ENCODE measurements around the gene IQSEC1.

IQSEC1 gene

DNA sequence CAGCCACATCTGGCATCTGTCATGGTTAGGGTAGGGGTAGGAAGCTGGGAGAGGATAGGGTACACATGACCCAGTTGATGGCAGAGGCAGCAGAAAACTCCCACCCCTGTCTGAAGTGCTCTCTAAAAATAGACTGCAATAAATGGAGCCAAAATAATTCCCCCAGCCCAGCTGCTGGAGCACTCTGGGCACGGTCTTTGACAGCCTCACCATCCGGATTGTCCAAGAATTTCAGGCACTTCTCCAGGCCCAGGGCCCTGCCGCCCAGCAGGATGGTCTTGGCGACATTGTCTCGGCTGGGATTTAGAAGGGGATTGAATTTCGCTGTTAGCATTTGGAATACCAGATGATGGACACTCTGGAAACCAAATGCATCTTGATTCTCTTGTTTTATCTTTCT is 103.7 kb downstream of the IQSEC1 start:
- DNase-seq (ENCODE audit: low read depth, low spot score): no peak

DNA sequence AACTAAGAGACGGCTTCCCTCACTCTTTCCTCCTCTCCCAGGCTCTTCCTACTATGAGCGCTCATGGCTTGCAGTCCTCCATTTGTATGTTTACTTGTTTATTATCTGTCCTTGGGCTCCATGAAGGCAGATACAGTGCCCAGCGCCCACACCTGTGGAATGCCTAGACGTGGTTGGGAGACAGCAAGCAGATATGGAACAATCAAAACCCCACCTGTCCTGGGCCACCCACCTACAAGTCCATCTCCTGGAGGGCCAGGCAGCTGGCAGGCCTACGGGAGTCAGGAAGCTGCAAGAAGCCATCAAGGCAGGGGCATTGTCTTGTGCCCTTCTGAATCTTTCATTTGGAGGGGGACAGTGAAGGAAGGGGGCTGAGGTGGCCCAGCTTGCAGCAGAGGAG is 104.7 kb downstream of the IQSEC1 start:
- no peak for DNase-seq (ENCODE audit: low read depth, low spot score)

DNA sequence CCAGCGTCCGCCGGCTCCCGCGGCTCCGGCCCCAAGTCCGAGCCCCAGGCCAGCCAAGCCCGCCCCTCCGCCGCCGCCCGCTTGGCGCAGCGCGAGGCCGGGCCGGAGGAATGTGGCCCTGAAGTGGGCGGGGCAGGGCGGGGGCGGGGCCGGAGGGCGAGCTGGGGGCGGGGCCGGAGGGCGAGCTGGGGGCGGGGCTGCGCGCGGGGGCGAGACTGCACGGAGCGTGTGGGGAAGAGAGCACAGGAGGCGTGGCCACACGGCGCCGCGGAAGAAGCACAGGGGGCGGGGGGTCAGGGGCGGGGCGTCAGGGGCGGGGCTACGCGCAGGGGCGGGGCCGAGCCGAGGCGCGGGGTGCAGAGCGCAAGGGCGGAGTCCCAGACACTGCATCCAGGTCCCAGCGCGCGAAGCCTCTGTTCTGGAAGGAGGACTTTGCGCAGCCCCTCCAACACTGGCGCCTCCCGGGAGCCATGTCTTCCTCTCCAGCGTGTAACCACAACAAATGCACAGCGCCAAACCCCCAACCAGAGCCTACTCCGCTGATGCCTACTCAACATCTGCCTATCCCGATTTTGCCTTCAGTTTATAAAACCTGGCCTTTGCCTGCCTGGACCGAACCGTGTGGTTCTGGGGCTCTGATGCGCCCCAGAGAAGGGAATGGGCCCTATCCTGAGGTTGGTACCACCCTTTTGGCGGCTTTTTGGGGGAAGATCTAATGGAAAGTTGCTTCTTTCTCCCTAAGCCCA is 105.5 kb downstream of the IQSEC1 start:
- DNase-seq (ENCODE audit: low read depth, low spot score): peak; percentile 71

GRCh38 chr3:12966847-12967605 is 106.2 kb downstream of the IQSEC1 start:
- no peak for DNase-seq (ENCODE audit: low read depth, low spot score)

- DNase-seq (ENCODE audit: low read depth, low spot score): no peak
These were observed 107.0 kb downstream of the IQSEC1 start for GRCh38 chr3:12965999-12966846.

- no peak for DNase-seq (ENCODE audit: low read depth, low spot score)
These were observed 108.3 kb downstream of the IQSEC1 start for GRCh38 chr3:12964711-12965612.

GRCh38 chr3:12963922-12964701 is 109.1 kb downstream of the IQSEC1 start:
- DNase-seq (ENCODE audit: low read depth, low spot score): no peak

- no peak for DNase-seq (ENCODE audit: low read depth, low spot score)
These were observed 109.9 kb downstream of the IQSEC1 start for GRCh38 chr3:12963231-12963896.

GRCh38 chr3:12962292-12962691 is 110.9 kb downstream of the IQSEC1 start:
- DNase-seq (ENCODE audit: low read depth, low spot score): no peak

DNA sequence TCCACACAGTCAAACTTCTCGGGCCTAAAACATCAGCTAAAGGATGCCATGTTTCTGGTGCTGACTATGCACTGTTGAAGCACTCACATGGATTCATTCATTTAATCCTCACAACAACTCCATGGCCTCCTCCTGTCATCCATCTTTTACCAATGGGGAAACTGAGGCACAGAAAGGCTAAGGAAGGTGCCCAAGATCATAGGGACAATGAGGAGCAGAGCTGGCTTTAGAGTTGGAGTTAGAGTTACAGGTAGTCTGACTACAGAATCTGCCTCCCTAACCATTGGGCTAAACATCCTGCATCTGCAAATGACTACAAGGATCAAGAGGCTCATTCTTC is 111.6 kb downstream of the IQSEC1 start:
- DNase-seq (ENCODE audit: low read depth, low spot score): no peak

GRCh38 chr3:12961007-12961696 is 112.1 kb downstream of the IQSEC1 start:
- DNase-seq (ENCODE audit: low read depth, low spot score): no peak

DNA sequence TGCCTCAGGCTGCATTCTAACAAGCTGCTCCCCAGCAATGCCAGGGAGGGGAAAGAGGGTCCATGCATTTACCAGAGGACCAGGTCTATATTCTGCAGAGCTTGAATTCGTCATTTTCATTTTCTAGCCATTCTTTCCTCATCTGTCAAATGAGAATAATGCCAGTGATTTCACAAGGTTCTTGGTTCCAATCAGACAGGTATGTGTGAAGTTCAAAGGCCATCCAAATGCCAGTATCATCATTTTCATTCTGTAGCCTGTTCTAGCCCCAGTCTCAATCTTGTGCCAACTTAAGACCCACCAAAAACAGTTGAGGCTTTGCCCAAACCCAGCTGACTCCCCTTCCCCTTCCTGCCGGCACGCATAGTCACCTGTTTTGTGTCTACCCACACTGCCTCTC is 112.7 kb downstream of the IQSEC1 start:
- no peak for DNase-seq (ENCODE audit: low read depth, low spot score)

GRCh38 chr3:12959838-12960378 is 113.3 kb downstream of the IQSEC1 start:
- no peak for DNase-seq (ENCODE audit: low read depth, low spot score)

GRCh38 chr3:12959410-12959809 is 113.8 kb downstream of the IQSEC1 start:
- no peak for DNase-seq (ENCODE audit: low read depth, low spot score)

DNA sequence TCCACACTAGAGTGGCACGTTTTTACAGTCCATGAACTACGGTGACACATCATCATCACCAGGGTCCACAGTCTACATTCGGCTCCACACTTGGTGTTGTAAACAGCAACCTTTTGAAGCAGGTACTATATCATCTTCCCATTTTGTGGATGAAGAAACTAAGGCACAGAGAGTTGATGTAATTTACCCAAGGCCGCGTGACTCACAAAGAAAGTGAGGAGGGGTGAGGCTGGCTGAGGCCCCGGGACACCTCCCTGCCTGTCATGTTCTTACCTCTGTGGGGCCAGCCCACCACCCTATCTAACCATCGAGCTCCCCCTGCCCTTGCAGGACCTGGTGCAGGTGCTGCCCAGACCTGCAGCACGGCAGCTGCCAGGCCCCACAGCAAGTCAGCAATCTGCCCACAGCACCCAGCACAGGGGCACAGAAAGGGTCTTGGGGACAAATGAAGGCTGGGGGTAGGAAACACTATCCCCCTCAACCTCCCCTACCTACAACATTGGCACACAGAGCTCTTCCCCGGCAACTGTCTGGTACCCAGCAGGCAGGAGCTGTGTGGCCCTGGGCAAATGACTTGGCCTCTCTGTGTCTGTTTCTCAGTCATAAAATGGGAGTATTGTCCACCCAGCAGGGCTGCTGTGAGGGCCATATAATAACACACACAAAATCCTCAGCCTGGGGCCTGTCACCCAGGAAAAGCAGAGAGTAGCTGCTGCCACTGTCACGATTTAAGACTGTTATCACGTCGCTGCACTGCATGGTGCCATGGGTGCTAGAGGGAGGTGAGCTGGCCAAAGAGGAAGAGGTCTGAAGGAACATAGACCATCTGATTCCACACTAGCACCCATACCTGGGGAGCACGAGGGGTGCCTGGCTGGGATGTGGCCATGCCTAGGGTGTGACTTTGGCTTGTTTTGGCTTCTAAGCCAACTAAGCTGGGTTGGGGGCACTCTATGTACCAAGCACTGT is 115.1 kb downstream of the IQSEC1 start:
- no peak for DNase-seq (ENCODE audit: low read depth, low spot score)

DNA sequence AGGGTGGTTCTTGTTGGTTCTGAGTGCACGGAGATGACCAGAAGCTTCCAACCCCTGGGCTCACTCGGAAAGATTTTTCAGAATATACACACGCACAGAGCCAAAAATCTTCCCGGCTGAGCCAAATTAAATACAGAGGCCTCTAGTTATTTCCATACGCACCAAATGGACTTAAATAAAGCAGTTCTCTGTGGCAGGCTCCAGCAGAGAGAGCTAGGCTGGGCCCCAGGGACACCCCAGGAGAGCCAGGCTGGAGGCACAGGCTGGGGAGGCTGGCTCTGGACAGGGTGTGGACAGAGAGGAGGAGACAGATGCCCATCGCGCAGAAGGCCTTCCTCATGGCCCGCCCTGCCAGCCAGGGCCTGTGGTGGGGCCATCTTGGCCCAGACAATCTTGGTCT is 115.9 kb downstream of the IQSEC1 start:
- no peak for DNase-seq (ENCODE audit: low read depth, low spot score)

GRCh38 chr3:12956316-12956660 is 116.9 kb downstream of the IQSEC1 start:
- no peak for DNase-seq (ENCODE audit: low read depth, low spot score)
